GM19452 (cell line): ENCODE data around the gene SLC25A17.
"Not testable (repeated sequence)": the region's sequence is repeated elsewhere in the genome, so short reads cannot be mapped to it uniquely, and the experiment has no call there.

Experiments
- ATAC-seq: cut with Tn5 transposase; IDR thresholded peaks from one replicate; pipeline ENCODE4 v1.9.1; 2021; ENCODE audit not compliant: unreplicated experiment

Gene SLC25A17

GRCh38 chr22:40758851-40759250, 60.3 kb downstream of the SLC25A17 start:
- not testable (repeated sequence) for ATAC-seq

GRCh38 chr22:40758390-40758789, 60.8 kb downstream of the SLC25A17 start:
- ATAC-seq: no peak

- ATAC-seq: no peak
These were observed 62.1 kb downstream of the SLC25A17 start for GRCh38 chr22:40757071-40757470.

GRCh38 chr22:40753114-40753513, 66.0 kb downstream of the SLC25A17 start:
- no peak for ATAC-seq

- no peak for ATAC-seq
These were observed 67.9 kb downstream of the SLC25A17 start for GRCh38 chr22:40751250-40751649.

- no peak for ATAC-seq
These were observed 69.3 kb downstream of the SLC25A17 start for GRCh38 chr22:40749829-40750228.

- no peak for ATAC-seq
These were observed 70.5 kb downstream of the SLC25A17 start for GRCh38 chr22:40748388-40749355.

GRCh38 chr22:40747361-40747760, 71.8 kb downstream of the SLC25A17 start:
- ATAC-seq: no peak

- ATAC-seq: no peak
These were observed 72.5 kb downstream of the SLC25A17 start for GRCh38 chr22:40746428-40747220.

- no peak for ATAC-seq
These were observed 75.4 kb downstream of the SLC25A17 start for GRCh38 chr22:40743768-40744167.

- ATAC-seq: no peak
These were observed 78.0 kb downstream of the SLC25A17 start for GRCh38 chr22:40741116-40741515.

GRCh38 chr22:40739721-40740120, 79.4 kb downstream of the SLC25A17 start:
- no peak for ATAC-seq

GRCh38 chr22:40733919-40734318, 85.2 kb downstream of the SLC25A17 start:
- ATAC-seq: no peak

GRCh38 chr22:40732999-40733292, 86.2 kb downstream of the SLC25A17 start:
- no peak for ATAC-seq

- ATAC-seq: no peak
These were observed 89.9 kb downstream of the SLC25A17 start for GRCh38 chr22:40729284-40729683.

- no peak for ATAC-seq
These were observed 90.4 kb downstream of the SLC25A17 start for GRCh38 chr22:40728731-40729189.

GRCh38 chr22:40727964-40728615, 91.1 kb downstream of the SLC25A17 start:
- ATAC-seq: no peak

- no peak for ATAC-seq
These were observed 91.8 kb downstream of the SLC25A17 start for GRCh38 chr22:40727070-40727963.

- ATAC-seq: no peak
These were observed 92.6 kb downstream of the SLC25A17 start for GRCh38 chr22:40726514-40726913.

GRCh38 chr22:40723396-40723933, 95.7 kb downstream of the SLC25A17 start:
- no peak for ATAC-seq
